Trophoblast cell (in vitro differentiated cells and primary cell): Measurements from ENCODE around the gene SERPINE2.

ENCODE experiments used
- DNase-seq, 2 donors: peaks; one replicate each; pipeline ENCODE4 v3.0.0-alpha.2; 2016
- H2AFZ ChIP-seq: 2 replicates; pipeline ENCODE4 v1.6.1; 2013; ENCODE audit warnings: low read length, moderate library complexity, mild to moderate bottlenecking; ENCODE audit not compliant: insufficient read depth, poor library complexity
- H2AK5ac ChIP-seq: 2 replicates; pipeline ENCODE4 v1.6.1; 2013; ENCODE audit warnings: mild to moderate bottlenecking, low read length
- H2BK120ac ChIP-seq: 2 replicates; pipeline ENCODE4 v1.6.1; 2013; ENCODE audit warnings: low read length, mild to moderate bottlenecking, moderate library complexity; ENCODE audit not compliant: insufficient read depth, poor library complexity
- H2BK12ac ChIP-seq: 2 replicates; pipeline ENCODE4 v1.6.1; 2013; ENCODE audit warnings: mild to moderate bottlenecking, low read length, moderate library complexity
- H2BK5ac ChIP-seq: 2 replicates; pipeline ENCODE4 v1.6.1; 2013; ENCODE audit warnings: low read length, low read depth, moderate library complexity, mild to moderate bottlenecking; ENCODE audit not compliant: poor library complexity
- H3K14ac ChIP-seq: 2 replicates; pipeline ENCODE4 v1.6.1; 2013; ENCODE audit warnings: mild to moderate bottlenecking, low read length
- H3K18ac ChIP-seq: 2 replicates; pipeline ENCODE4 v1.6.1; 2013; ENCODE audit warnings: mild to moderate bottlenecking, low read length
- H3K23ac ChIP-seq: 2 replicates; pipeline ENCODE4 v1.6.1; 2013; ENCODE audit warnings: low read length
- H3K27ac ChIP-seq: 2 replicates; pipeline ENCODE4 v1.5.1; 2013; ENCODE audit warnings: low read depth, mild to moderate bottlenecking, inconsistent platforms, low read length, moderate library complexity
- H3K27me3 ChIP-seq: 2 replicates; pipeline ENCODE4 v1.6.1; 2013; ENCODE audit warnings: inconsistent platforms, mild to moderate bottlenecking, low read length, moderate library complexity; ENCODE audit not compliant: insufficient read depth
- H3K36me3 ChIP-seq, 2 experiments: 1 replicate in 1 of 2; 2 replicates in 1 of 2; pipeline ENCODE4 v1.6.1; 2013; ENCODE audit warnings: low read length in 2 of 2, mild to moderate bottlenecking in 2 of 2, moderate library complexity in 1 of 2; ENCODE audit not compliant: insufficient read depth in 2 of 2, control insufficient read depth in 1 of 2
- H3K4ac ChIP-seq: 2 replicates; pipeline ENCODE4 v1.6.1; 2013; ENCODE audit warnings: low read depth, mild to moderate bottlenecking, low read length, moderate library complexity
- H3K4me1 ChIP-seq, 2 experiments: 1 replicate in 1 of 2; 2 replicates in 1 of 2; pipeline ENCODE4 v1.6.1; 2013; ENCODE audit warnings: low read length in 2 of 2, mild to moderate bottlenecking in 2 of 2, moderate library complexity in 1 of 2; ENCODE audit not compliant: insufficient read depth in 2 of 2, control insufficient read depth in 1 of 2
- H3K4me2 ChIP-seq: 2 replicates; pipeline ENCODE4 v1.6.1; 2013; ENCODE audit warnings: inconsistent platforms, mild to moderate bottlenecking, low read length, moderate library complexity
- H3K4me3 ChIP-seq: 2 replicates; pipeline ENCODE4 v1.5.1; 2013; ENCODE audit warnings: mild to moderate bottlenecking, low read depth, low read length, inconsistent platforms
- H3K79me1 ChIP-seq: one replicate; pipeline ENCODE4 v1.6.1; 2013; ENCODE audit warnings: low read length
- H3K79me2 ChIP-seq: 2 replicates; pipeline ENCODE4 v1.6.1; 2013; ENCODE audit warnings: low read length, mild to moderate bottlenecking; ENCODE audit not compliant: control insufficient read depth, insufficient read depth, poor library complexity
- H3K9ac ChIP-seq: 2 replicates; pipeline ENCODE4 v1.6.1; 2013; ENCODE audit warnings: mild to moderate bottlenecking, low read length
- H3K9me3 ChIP-seq: 2 replicates; pipeline ENCODE4 v1.6.1; 2013; ENCODE audit warnings: low read depth, mild to moderate bottlenecking, control low read depth, inconsistent platforms, low read length; ENCODE audit not compliant: insufficient read depth
- H4K12ac ChIP-seq: 2 replicates; pipeline ENCODE4 v1.6.1; 2013; ENCODE audit warnings: low read depth, mild to moderate bottlenecking, low read length, moderate library complexity
- H4K8ac ChIP-seq: 2 replicates; pipeline ENCODE4 v1.6.1; 2013; ENCODE audit warnings: low read depth, mild to moderate bottlenecking, low read length, moderate library complexity
- H4K91ac ChIP-seq: one replicate; pipeline ENCODE4 v1.6.1; 2013; ENCODE audit warnings: low read depth, mild to moderate bottlenecking, low read length, moderate library complexity
- WGBS: extraction: QIAGEN DNeasy Blood & Tissue Kit; methylation state at CpG from one replicate; pipeline ENCODE4 v1.1.7; 2013; ENCODE audit warnings: missing lambda C conversion rate; ENCODE audit not compliant: insufficient read length, insufficient coverage; ENCODE audit errors: extremely low coverage; 5-methylcytosine and 5-hydroxymethylcytosine counted together

SERPINE2 gene

DNA sequence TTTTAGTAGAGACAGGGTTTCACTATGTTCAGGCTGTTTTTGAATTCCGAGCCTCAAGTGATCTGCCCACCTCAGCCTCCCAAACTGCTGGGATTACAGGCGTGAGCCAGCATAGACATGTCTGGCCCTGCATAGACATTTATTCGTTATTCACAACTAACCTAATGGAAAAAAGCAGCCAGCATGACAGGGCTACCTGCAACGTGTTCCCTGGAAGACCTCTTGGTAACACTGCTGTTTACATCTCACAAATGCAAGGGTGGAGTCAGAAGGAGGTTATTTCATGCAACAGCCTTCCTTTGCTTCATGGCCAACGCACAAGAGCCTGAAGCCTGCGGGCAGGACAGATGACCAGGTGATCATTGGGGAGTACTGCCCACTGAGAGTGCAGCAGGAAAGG, 9.2 kb downstream of the SERPINE2 start:
- H3K4me2 ChIP-seq, result no peak overlapping the region
- H2BK12ac ChIP-seq, result no peak overlapping the region
- peaks cover 10% of the 10 kb centered on the region for H3K9me3 ChIP-seq
- H2AFZ ChIP-seq, result no peak overlapping the region
- peaks cover 6 to 17% of the 10 kb centered on the region in 2 experiments for H3K36me3 ChIP-seq
- H4K91ac ChIP-seq, result no peak overlapping the region
- H3K9ac ChIP-seq, result no peak overlapping the region
- H3K23ac ChIP-seq, result no peak overlapping the region
- H3K4ac ChIP-seq, result no peak overlapping the region
- H3K79me1 ChIP-seq, result no peaks in the 10 kb centered on the region
- no peak overlapping the region for H3K27ac ChIP-seq
- no peak overlapping the region for H3K18ac ChIP-seq
- H2BK120ac ChIP-seq, result no peak overlapping the region
- H4K8ac ChIP-seq, result no peak overlapping the region
- H3K4me3 ChIP-seq, result no peak overlapping the region
- H3K4me1 ChIP-seq, result no peaks in the 10 kb centered on the region
- H3K79me2 ChIP-seq, result no peaks in the 10 kb centered on the region
- H2AK5ac ChIP-seq, result no peak overlapping the region
- H2BK5ac ChIP-seq, result no peak overlapping the region
- no CpG with 5 or more reads among the region's 6 CpGs for WGBS
- DNase-seq, result peak; percentile 73 to 77
- H4K12ac ChIP-seq, result no peak overlapping the region
- no peak overlapping the region for H3K14ac ChIP-seq
- no peaks in the 10 kb centered on the region for H3K27me3 ChIP-seq

DNA sequence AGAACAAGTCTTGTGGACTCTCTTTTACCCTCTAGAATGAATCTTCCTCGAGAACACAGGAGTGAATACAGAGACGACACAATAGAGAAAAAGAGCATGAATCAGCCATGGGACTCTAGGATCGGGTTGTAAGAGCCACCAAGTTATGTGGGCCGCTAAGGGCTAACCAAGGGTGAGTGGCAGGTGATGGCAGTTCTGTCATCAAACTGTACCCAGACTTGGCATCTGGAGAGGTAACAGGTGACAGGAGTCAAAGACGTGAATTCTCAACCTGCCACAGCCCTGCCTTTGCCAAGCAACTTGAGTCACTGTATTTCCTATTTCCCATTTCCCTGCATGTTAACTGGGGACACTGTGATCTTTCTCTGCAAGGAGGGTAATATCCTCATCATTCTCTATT, 11.2 kb downstream of the SERPINE2 start:
- H4K12ac ChIP-seq, result no peak overlapping the region
- no peak for DNase-seq
- no peak overlapping the region for H3K4me3 ChIP-seq
- H4K91ac ChIP-seq, result no peak overlapping the region
- WGBS, result no CpG with 5 or more reads among the region's 5 CpGs
- H3K14ac ChIP-seq, result no peak overlapping the region
- H3K9me3 ChIP-seq, result peaks cover 10% of the 10 kb centered on the region
- no peak overlapping the region for H2BK12ac ChIP-seq
- H3K23ac ChIP-seq, result no peak overlapping the region
- H3K27me3 ChIP-seq, result no peaks in the 10 kb centered on the region
- H3K4ac ChIP-seq, result no peak overlapping the region
- H2BK5ac ChIP-seq, result no peak overlapping the region
- H2BK120ac ChIP-seq, result no peak overlapping the region
- H3K9ac ChIP-seq, result no peak overlapping the region
- H2AK5ac ChIP-seq, result no peak overlapping the region
- H4K8ac ChIP-seq, result no peak overlapping the region
- no peaks in the 10 kb centered on the region for H3K4me1 ChIP-seq
- H3K18ac ChIP-seq, result no peak overlapping the region
- no peak overlapping the region for H3K27ac ChIP-seq
- H3K36me3 ChIP-seq, result peaks cover 6 to 17% of the 10 kb centered on the region in 2 experiments
- H3K79me2 ChIP-seq, result no peaks in the 10 kb centered on the region
- H3K79me1 ChIP-seq, result no peaks in the 10 kb centered on the region
- no peak overlapping the region for H3K4me2 ChIP-seq
- no peak overlapping the region for H2AFZ ChIP-seq

DNA sequence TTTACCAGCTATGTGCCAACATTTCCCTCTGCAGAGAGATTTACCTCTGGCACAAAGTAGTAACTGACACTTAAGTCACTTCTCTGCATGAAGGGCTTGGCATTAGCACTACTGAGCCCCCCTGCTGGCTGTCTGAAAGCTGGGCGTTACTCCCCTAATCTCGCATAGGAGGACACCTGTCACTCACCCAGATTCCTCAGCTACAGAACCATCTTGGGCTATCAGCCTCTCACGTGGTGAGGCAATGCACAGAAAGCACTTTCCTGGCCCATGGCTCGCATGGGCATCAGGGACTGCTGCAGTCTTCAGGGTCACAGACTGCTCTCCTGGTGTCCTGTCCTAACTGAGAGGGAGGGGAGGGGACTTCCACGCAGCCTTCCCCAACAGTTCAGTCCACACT, 12.0 kb downstream of the SERPINE2 start:
- Histone ChIP-seq H3K9me3 (peaks cover 10% of the 10 kb centered on the region), H3K4ac (no peak overlapping the region), H3K27ac (no peak overlapping the region), H3K4me2 (no peak overlapping the region), H4K8ac (no peak overlapping the region), H3K18ac (no peak overlapping the region), H3K9ac (peak overlapping the region; percentile 41), H3K23ac (peak overlapping the region; percentile 13), H2BK120ac (no peak overlapping the region), H3K4me3 (no peak overlapping the region), H2BK12ac (no peak overlapping the region), H3K14ac (no peak overlapping the region), H4K91ac (no peak overlapping the region), H2AFZ (no peak overlapping the region), H3K79me2 (no peaks in the 10 kb centered on the region), H2BK5ac (no peak overlapping the region), H3K27me3 (no peaks in the 10 kb centered on the region), H3K79me1 (no peaks in the 10 kb centered on the region), H3K4me1 (no peaks in the 10 kb centered on the region), H4K12ac (no peak overlapping the region), H2AK5ac (no peak overlapping the region), H3K36me3 (peaks cover 6 to 17% of the 10 kb centered on the region in 2 experiments)
- DNase-seq, result no peak
- no CpG with 5 or more reads among the region's 5 CpGs for WGBS

DNA sequence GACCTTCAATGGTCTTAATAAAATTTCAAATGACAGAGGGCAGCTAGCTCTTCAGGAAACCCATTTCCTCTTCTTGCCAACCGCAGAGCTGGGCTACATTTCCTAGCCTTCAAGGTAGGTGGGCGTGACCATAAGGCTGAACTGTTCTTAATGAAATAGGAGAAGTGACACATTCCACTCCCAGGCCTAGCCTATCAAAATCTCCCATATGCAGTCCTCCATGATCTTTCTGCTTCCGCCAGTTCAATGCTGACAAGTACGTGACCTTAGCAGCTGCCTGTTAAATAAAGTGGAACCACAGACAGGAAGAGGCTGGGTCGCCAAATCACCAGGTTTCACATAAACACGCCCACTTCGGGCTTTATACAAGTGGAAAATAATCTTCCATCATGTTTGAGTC, 13.2 kb downstream of the SERPINE2 start:
- H3K4me2 ChIP-seq, result no peak overlapping the region
- no peak overlapping the region for H4K8ac ChIP-seq
- no peak overlapping the region for H3K14ac ChIP-seq
- H2AFZ ChIP-seq, result no peak overlapping the region
- H3K4me1 ChIP-seq, result no peaks in the 10 kb centered on the region
- DNase-seq, result peak; percentile 36 to 39
- no peaks in the 10 kb centered on the region for H3K79me2 ChIP-seq
- H4K12ac ChIP-seq, result no peak overlapping the region
- H3K23ac ChIP-seq, result no peak overlapping the region
- peaks cover 0 to 9% of the 10 kb centered on the region in 2 experiments for H3K36me3 ChIP-seq
- H3K9ac ChIP-seq, result no peak overlapping the region
- no peak overlapping the region for H2AK5ac ChIP-seq
- H3K9me3 ChIP-seq, result peaks cover 2% of the 10 kb centered on the region
- H3K27me3 ChIP-seq, result no peaks in the 10 kb centered on the region
- H4K91ac ChIP-seq, result no peak overlapping the region
- H3K79me1 ChIP-seq, result no peaks in the 10 kb centered on the region
- no CpG with 5 or more reads among the region's 7 CpGs for WGBS
- H2BK12ac ChIP-seq, result no peak overlapping the region
- H3K4ac ChIP-seq, result no peak overlapping the region
- no peak overlapping the region for H3K4me3 ChIP-seq
- H2BK5ac ChIP-seq, result no peak overlapping the region
- no peak overlapping the region for H3K18ac ChIP-seq
- H2BK120ac ChIP-seq, result no peak overlapping the region
- no peak overlapping the region for H3K27ac ChIP-seq
